HEK293 (cell line): ENCODE data around the gene C9orf72.

Experiments
- CTCF ChIP-seq: fragments of 450-650 bp; formaldehyde crosslinking; IDR thresholded peaks from 2 replicates; pipeline ENCODE4 v1.5.1; 2016; ENCODE audit warnings: missing biosample characterization, missing genetic modification characterization
- ZNF10 ChIP-seq: fragments of 450-650 bp; formaldehyde crosslinking; IDR thresholded peaks from 2 replicates; pipeline ENCODE4 v1.5.1; 2017; ENCODE audit warnings: missing biosample characterization, missing genetic modification characterization
- ZNF292 ChIP-seq: fragments of 450-650 bp; formaldehyde crosslinking; IDR thresholded peaks from 2 replicates; pipeline ENCODE4 v1.5.1; 2016; ENCODE audit warnings: low read depth, missing biosample characterization, missing genetic modification characterization, borderline replicate concordance
- ZNF843 ChIP-seq: fragments of 450-650 bp; formaldehyde crosslinking; IDR thresholded peaks from 2 replicates; pipeline ENCODE4 v1.5.1; 2016; ENCODE audit warnings: missing biosample characterization, missing genetic modification characterization

GRCh38 chr9:27523141-27523540 is 50.1 kb downstream of the C9orf72 start:
- TF ChIP-seq ZNF843 (tag by site-specific recombination) (no peak), ZNF10 (tag by site-specific recombination) (no peak), CTCF (tag by site-specific recombination) (no peak), ZNF292 (no peak)
